RWPE1 (cell line): Measurements from ENCODE around the gene TEKT5.

Experiments used
- CTCF ChIA-PET: fragments of 350-600 bp; sonication (Branson Sonifier 250); formaldehyde crosslinking; extraction: SDS; loops from one replicate; lab custom pipeline; 2021; lab: Yijun Ruan, JAX
- POLR2A ChIA-PET: fragments of 400-600 bp; formaldehyde crosslinking; extraction: SDS; loops from one replicate; lab custom pipeline; 2020; ENCODE audit warnings: antibody characterized with exemption; ENCODE audit not compliant: low non-redundant PET; lab: Yijun Ruan, JAX
- DNase-seq: peaks from one replicate; pipeline ENCODE4 v3.0.0; 2012; ENCODE audit warnings: low spot score
- H3K27ac ChIP-seq: fragments of 450-650 bp; 2 replicates; pipeline ENCODE4 v1.5.1; 2017
- CTCF ChIP-seq: fragments of 450-650 bp; conservative IDR thresholded peaks from 2 replicates; pipeline ENCODE4 v1.5.1; 2017; ENCODE audit warnings: low read depth, mild to moderate bottlenecking

The TEKT5 gene

GRCh38 chr16:10620120-10620519, 74.6 kb downstream of the TEKT5 start:
- no peak overlapping the region for H3K27ac ChIP-seq
- TF ChIP-seq CTCF: no peak
- no peak for DNase-seq
- ChIA-PET CTCF (interaction anchor here (0.6 to 0.7 kb wide), 2 partner anchors 26 to 40 kb away, joined by 3 read pairs; partner anchors contain the start of gene EMP2), POLR2A (no interaction called here)

- peak; percentile 59 for DNase-seq
- peak overlapping the region; percentile 92 for H3K27ac ChIP-seq
- ChIA-PET CTCF (interaction anchor here (0.6 to 0.7 kb wide), 2 partner anchors 25 to 39 kb away, joined by 3 read pairs; partner anchors contain the start of gene EMP2), POLR2A (no interaction called here)
- no peak for TF ChIP-seq CTCF
Observed at GRCh38 chr16:10619271-10619849, 75.4 kb downstream of the TEKT5 start.

- no peak for TF ChIP-seq CTCF
- H3K27ac ChIP-seq: peak overlapping the region; percentile 92
- no peak for DNase-seq
- CTCF ChIA-PET: interaction anchor here (1.2 kb wide), 1 partner anchor 11 kb away, joined by 3 read pairs; no protein-coding TSS in a partner anchor
- POLR2A ChIA-PET: no interaction called here
Observed at GRCh38 chr16:10618710-10619209, 76.0 kb downstream of the TEKT5 start.

GRCh38 chr16:10617662-10618420, 76.9 kb downstream of the TEKT5 start:
- no peak for TF ChIP-seq CTCF
- peak; percentile 73 for DNase-seq
- ChIA-PET POLR2A (interaction anchor here (0.5 to 1.6 kb wide), 4 partner anchors 37 to 991 kb away, joined by 3 to 10 read pairs (median 6); partner anchors contain the start of gene EMP2), CTCF (interaction anchor here (1.0 to 1.5 kb wide), 4 partner anchors 12 to 39 kb away, joined by 3 to 9 read pairs (median 3); partner anchors contain the start of gene EMP2)
- peak overlapping the region; percentile 92 for H3K27ac ChIP-seq

- CTCF ChIA-PET: interaction anchor here (0.6 to 1.5 kb wide), 4 partner anchors 10 to 38 kb away, joined by 3 to 9 read pairs (median 4); partner anchors contain the start of gene EMP2
- H3K27ac ChIP-seq: peak overlapping the region; percentile 92
- POLR2A ChIA-PET: interaction anchor here (1.0 to 1.6 kb wide), 3 partner anchors 36 to 38 kb away, joined by 3 to 8 read pairs (median 4); partner anchors contain the start of gene EMP2
- DNase-seq: peak; percentile 76
- peak; percentile 26; the same call in 1 of the 2 replicates for TF ChIP-seq CTCF
Observed at GRCh38 chr16:10616756-10617640, 77.7 kb downstream of the TEKT5 start.
